Measurements from ENCODE around the gene SLC30A1.
"Not testable (repeated sequence)": the region's sequence is repeated elsewhere in the genome, so short reads cannot be mapped to it uniquely, and the experiment has no call there.

SLC30A1 gene

GRCh38 chr1:211553549-211553948, 25.4 kb downstream of the SLC30A1 start:
- no peaks in the 10 kb centered on the region for H3K9me3 Mint-ChIP-seq
- no peaks in the 10 kb centered on the region for H3K4me1 Mint-ChIP-seq (ENCODE audit: low read depth)
- H3K36me3 Mint-ChIP-seq (ENCODE audit: low read depth) = no peaks in the 10 kb centered on the region
- no peak overlapping the region for H3K27ac Mint-ChIP-seq
- no peak overlapping the region for H3K4me3 Mint-ChIP-seq
- peaks cover 16% of the 10 kb centered on the region for H3K27me3 Mint-ChIP-seq (ENCODE audit: low read depth)

DNA sequence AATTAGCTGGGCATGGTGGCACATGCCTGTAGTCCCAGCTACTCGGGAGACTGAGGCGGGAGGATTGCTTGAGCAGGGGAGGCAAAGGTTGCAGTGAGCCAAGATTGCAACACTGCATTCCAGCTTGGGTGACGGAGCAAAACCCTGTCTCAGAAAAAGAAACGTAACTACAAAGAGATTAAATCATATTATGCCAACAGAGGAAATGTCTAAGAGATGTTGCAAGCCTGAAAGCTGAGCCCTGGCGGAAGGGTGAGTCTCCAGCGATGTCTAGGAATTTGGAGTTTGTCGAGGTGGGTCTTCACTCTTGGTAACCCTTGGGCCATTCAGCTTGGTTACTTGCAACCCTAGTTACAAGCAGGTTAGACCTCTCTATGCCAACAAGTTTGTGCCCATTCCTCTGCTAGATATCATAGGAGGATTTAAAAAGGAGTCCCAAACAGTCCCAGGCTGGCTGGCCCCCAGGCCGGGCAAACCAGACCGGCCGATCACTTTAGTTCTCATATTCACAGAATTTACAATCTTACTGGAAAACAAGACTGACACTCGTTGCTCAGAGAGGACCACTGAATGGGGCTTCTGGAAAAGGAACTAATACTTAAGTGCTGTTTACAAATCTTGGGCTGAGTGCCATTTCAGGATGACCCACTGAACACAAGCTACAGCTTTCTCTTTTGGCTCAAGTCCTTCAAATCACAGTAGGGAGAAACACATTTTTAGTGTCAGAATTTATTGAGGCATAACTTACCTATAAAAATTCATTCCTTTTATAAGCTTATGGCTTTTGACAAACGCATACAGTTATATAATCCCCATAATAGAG, 27.1 kb downstream of the SLC30A1 start:
- Mint-ChIP-seq H3K36me3 (ENCODE audit: low read depth) (no peaks in the 10 kb centered on the region), H3K27ac (no peak overlapping the region)

DNA sequence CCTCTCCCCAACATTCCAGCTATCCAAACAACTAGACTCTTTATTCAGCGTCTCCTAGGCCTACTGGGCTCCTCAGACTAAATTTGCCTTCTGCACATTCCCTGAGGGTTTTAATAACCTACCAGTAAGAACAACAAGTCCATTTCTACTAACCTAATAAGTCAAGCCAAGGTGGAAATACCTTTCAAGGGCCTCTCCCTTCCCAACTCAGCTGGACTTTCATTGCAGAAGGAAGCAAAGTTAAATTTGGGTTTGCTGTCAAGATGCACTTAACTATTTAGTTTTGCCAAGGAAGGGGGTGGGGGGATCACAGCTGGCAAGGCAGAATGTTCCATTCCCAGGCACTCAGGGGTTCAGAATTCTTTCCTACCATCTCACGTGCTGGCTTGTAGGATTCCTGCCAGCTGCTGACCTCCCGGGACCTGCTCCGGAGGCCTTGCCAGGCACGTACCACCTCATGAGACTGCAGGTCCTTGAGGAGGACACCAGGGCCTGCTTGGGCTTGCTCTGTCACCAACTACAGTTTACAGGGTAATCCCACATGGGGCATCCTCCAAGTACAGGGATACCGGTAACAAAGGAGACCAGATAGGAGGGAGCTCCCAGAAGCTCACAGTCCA, 29.8 kb downstream of the SLC30A1 start:
- Mint-ChIP-seq H3K4me3 (no peak overlapping the region), H3K36me3 (ENCODE audit: low read depth) (no peaks in the 10 kb centered on the region), H3K9me3 (no peaks in the 10 kb centered on the region)

More for the DNA sequence above, 27.1 kb downstream of the SLC30A1 start:
- no peaks in the 10 kb centered on the region for H3K4me1 Mint-ChIP-seq (ENCODE audit: low read depth)
- no peak overlapping the region for H3K4me3 Mint-ChIP-seq
- peaks cover 16% of the 10 kb centered on the region for H3K27me3 Mint-ChIP-seq (ENCODE audit: low read depth)
- no peaks in the 10 kb centered on the region for H3K9me3 Mint-ChIP-seq

GRCh38 chr1:211548321-211549091, 30.5 kb downstream of the SLC30A1 start:
- no peak overlapping the region for H3K4me3 Mint-ChIP-seq
- H3K36me3 Mint-ChIP-seq (ENCODE audit: low read depth) = no peaks in the 10 kb centered on the region
- peaks cover 14% of the 10 kb centered on the region for H3K27me3 Mint-ChIP-seq (ENCODE audit: low read depth)
- no peaks in the 10 kb centered on the region for H3K9me3 Mint-ChIP-seq
- H3K27ac Mint-ChIP-seq = no peak overlapping the region
- H3K4me1 Mint-ChIP-seq (ENCODE audit: low read depth) = no peaks in the 10 kb centered on the region

More for the DNA sequence above, 29.8 kb downstream of the SLC30A1 start:
- Mint-ChIP-seq H3K27ac (no peak overlapping the region), H3K4me1 (ENCODE audit: low read depth) (no peaks in the 10 kb centered on the region), H3K27me3 (ENCODE audit: low read depth) (peaks cover 17% of the 10 kb centered on the region)

- no peaks in the 10 kb centered on the region for H3K4me1 Mint-ChIP-seq (ENCODE audit: low read depth)
- no peaks in the 10 kb centered on the region for H3K36me3 Mint-ChIP-seq (ENCODE audit: low read depth)
- peaks cover 14% of the 10 kb centered on the region for H3K27me3 Mint-ChIP-seq (ENCODE audit: low read depth)
- H3K4me3 Mint-ChIP-seq = no peak overlapping the region
- no peaks in the 10 kb centered on the region for H3K9me3 Mint-ChIP-seq
- H3K27ac Mint-ChIP-seq = no peak overlapping the region
These were observed 31.3 kb downstream of the SLC30A1 start for GRCh38 chr1:211547710-211548109.

DNA sequence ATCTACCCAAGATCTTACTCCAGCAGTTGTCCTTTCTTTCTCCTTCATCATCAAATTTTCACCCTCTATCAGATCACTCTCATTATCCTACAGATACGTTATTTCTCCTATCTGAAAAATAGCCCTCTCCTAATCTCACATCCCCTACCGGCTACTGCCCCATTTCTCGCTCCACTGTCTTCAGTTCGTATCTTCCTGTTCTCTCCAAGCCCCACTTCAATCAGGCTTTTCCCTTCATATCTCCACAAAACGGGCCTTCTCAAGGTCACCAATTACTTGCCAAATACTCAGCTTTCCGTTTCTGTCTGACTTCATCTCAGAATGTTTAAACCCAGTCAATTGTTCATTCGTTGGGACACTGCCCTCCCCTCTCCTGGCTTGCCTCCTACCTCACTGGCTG, 32.4 kb downstream of the SLC30A1 start:
- Mint-ChIP-seq H3K4me3 (no peak overlapping the region), H3K27ac (no peak overlapping the region), H3K36me3 (ENCODE audit: low read depth) (no peaks in the 10 kb centered on the region), H3K4me1 (ENCODE audit: low read depth) (no peaks in the 10 kb centered on the region), H3K9me3 (peaks cover 1% of the 10 kb centered on the region), H3K27me3 (ENCODE audit: low read depth) (peaks cover 9% of the 10 kb centered on the region)

DNA sequence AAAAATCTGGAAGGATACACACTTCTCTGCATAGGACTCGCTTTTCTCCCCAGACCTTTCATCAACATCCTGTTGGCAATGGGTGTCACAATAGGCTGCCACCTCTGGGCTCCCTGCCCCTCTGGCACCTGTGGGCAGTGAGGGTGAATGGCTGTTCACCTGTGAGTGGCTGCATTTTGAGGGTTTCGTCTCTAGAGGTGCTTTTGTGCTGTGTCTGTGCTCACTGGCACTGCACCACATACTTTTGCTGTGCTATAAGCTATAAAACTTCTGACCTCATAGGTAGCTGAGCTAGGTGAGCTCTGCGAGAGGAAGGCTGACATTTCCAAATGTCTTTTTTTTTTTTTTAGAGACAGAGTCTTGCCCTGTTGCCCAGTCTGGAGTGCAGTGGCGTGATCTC, 35.9 kb downstream of the SLC30A1 start:
- Mint-ChIP-seq H3K9me3 (peaks cover 10% of the 10 kb centered on the region), H3K27me3 (ENCODE audit: low read depth) (peaks cover 5% of the 10 kb centered on the region)

GRCh38 chr1:211541720-211542477, 37.1 kb downstream of the SLC30A1 start:
- no peaks in the 10 kb centered on the region for H3K4me1 Mint-ChIP-seq (ENCODE audit: low read depth)
- no peak overlapping the region for H3K4me3 Mint-ChIP-seq
- no peak overlapping the region for H3K27ac Mint-ChIP-seq
- H3K36me3 Mint-ChIP-seq (ENCODE audit: low read depth) = no peaks in the 10 kb centered on the region
- H3K27me3 Mint-ChIP-seq (ENCODE audit: low read depth) = peaks cover 5% of the 10 kb centered on the region
- peaks cover 10% of the 10 kb centered on the region for H3K9me3 Mint-ChIP-seq

More for the DNA sequence above, 35.9 kb downstream of the SLC30A1 start:
- no peaks in the 10 kb centered on the region for H3K4me1 Mint-ChIP-seq (ENCODE audit: low read depth)
- no peaks in the 10 kb centered on the region for H3K36me3 Mint-ChIP-seq (ENCODE audit: low read depth)
- no peak overlapping the region for H3K4me3 Mint-ChIP-seq
- H3K27ac Mint-ChIP-seq = no peak overlapping the region

DNA sequence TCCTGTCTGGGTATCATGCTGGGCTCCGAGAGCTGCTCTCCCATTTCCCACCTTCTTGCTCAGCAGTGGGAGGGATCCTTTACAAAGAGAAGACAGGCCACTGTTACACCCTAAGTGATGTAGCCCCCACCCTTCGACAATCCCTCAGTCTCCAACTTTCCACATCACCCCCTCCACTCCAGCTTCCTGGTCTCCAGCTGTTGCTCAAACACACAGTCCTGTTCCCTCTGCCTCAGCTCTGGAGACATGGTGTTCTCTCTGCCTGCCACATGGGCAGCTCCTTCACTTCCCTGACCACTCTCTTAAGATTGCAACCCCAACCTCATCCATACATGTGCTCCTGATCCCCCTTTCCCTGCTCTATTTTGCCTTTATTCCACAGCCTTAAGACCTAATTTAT, 37.7 kb downstream of the SLC30A1 start:
- Mint-ChIP-seq H3K4me3 (no peak overlapping the region), H3K27me3 (ENCODE audit: low read depth) (peaks cover 5% of the 10 kb centered on the region), H3K27ac (no peak overlapping the region), H3K36me3 (ENCODE audit: low read depth) (no peaks in the 10 kb centered on the region), H3K4me1 (ENCODE audit: low read depth) (no peaks in the 10 kb centered on the region), H3K9me3 (peaks cover 10% of the 10 kb centered on the region)

DNA sequence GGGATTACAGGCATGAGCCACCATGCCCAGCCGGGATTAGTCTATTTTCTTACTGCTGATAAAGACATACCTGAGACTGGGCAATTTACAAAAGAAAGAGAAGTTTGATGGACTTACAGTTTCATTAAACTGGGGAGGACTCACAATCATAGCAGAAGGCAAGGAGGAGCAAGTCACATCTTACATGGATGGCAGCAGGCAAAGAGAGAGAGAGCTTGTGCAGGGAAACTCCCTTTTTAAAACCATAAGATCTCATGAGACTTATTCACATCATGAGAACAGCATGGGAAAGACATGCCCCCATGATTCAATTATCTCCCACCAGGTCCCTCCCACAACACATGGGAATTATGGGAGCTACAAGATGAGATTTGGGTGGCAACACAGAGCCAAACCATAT, 38.1 kb downstream of the SLC30A1 start:
- H3K27ac Mint-ChIP-seq; H3K4me3 Mint-ChIP-seq; H3K9me3 Mint-ChIP-seq; H3K4me1 Mint-ChIP-seq (ENCODE audit: low read depth); H3K27me3 Mint-ChIP-seq (ENCODE audit: low read depth); H3K36me3 Mint-ChIP-seq (ENCODE audit: low read depth): not testable (repeated sequence)

- Mint-ChIP-seq H3K27ac (no peak overlapping the region), H3K36me3 (ENCODE audit: low read depth) (no peaks in the 10 kb centered on the region), H3K27me3 (ENCODE audit: low read depth) (no peaks in the 10 kb centered on the region), H3K9me3 (peaks cover 10% of the 10 kb centered on the region), H3K4me3 (no peak overlapping the region), H3K4me1 (ENCODE audit: low read depth) (no peaks in the 10 kb centered on the region)
These were observed 40.7 kb downstream of the SLC30A1 start for GRCh38 chr1:211538287-211538686.

GRCh38 chr1:211537253-211537652, 41.7 kb downstream of the SLC30A1 start:
- no peak overlapping the region for H3K4me3 Mint-ChIP-seq
- H3K4me1 Mint-ChIP-seq (ENCODE audit: low read depth) = no peaks in the 10 kb centered on the region
- no peaks in the 10 kb centered on the region for H3K27me3 Mint-ChIP-seq (ENCODE audit: low read depth)
- H3K27ac Mint-ChIP-seq = no peak overlapping the region
- no peaks in the 10 kb centered on the region for H3K36me3 Mint-ChIP-seq (ENCODE audit: low read depth)
- peaks cover 10% of the 10 kb centered on the region for H3K9me3 Mint-ChIP-seq

DNA sequence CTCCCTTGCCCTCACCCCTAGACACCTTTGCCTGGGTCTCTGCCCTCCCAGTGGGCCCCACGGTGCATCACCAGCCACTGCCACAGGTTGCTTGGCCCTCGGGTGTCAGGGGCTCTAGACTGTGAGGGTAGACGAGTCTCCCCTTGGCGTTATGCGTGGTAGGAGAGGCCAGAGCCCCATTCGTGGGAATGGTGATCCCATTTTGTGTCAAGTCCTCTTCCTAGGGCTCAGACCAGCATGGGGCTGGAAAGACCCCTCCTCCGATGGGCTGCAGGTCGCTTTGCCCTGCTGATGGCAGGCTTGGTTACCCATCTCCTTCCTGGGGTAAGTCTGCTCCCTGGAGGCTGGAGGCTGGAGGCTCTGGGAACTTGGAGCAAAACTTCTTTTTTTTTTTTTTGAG, 42.4 kb downstream of the SLC30A1 start:
- Mint-ChIP-seq H3K27me3 (ENCODE audit: low read depth) (no peaks in the 10 kb centered on the region), H3K4me3 (no peak overlapping the region), H3K9me3 (peaks cover 9% of the 10 kb centered on the region), H3K4me1 (ENCODE audit: low read depth) (no peaks in the 10 kb centered on the region), H3K27ac (no peak overlapping the region), H3K36me3 (ENCODE audit: low read depth) (no peaks in the 10 kb centered on the region)

DNA sequence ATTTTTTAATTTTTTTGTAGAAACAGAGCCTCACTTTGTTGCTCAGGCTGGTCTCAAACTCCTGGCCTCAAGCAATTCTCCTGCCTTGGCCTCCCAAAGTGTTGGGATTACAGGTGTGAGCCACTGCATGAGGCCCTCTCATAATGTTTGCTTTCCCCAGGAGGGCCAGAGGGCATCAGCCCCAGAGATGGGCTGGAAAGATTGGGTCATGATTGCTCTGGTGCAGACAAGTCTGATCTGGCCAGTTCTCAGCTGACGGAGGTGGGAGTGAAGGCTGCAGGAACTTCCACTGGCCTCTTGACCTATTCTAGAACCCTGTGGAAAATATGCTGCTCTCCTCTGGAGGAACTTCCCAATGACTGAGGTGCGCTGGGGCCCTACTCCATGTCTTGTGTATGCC, 43.6 kb downstream of the SLC30A1 start:
- no peaks in the 10 kb centered on the region for H3K27me3 Mint-ChIP-seq (ENCODE audit: low read depth)
- no peak overlapping the region for H3K27ac Mint-ChIP-seq
- no peaks in the 10 kb centered on the region for H3K4me1 Mint-ChIP-seq (ENCODE audit: low read depth)
- no peaks in the 10 kb centered on the region for H3K9me3 Mint-ChIP-seq
- no peaks in the 10 kb centered on the region for H3K36me3 Mint-ChIP-seq (ENCODE audit: low read depth)
- no peak overlapping the region for H3K4me3 Mint-ChIP-seq

All from T-helper 1 cell treated with Interleukin-12 subunit alpha and Interleukin-12 subunit beta and Interleukin-4 antibody, amounts not matched to agents 30 μg/mL and 1 μg/mL, for 36 hours (primary cell).